ENCODE results near the gene TMEM258.

DNA sequence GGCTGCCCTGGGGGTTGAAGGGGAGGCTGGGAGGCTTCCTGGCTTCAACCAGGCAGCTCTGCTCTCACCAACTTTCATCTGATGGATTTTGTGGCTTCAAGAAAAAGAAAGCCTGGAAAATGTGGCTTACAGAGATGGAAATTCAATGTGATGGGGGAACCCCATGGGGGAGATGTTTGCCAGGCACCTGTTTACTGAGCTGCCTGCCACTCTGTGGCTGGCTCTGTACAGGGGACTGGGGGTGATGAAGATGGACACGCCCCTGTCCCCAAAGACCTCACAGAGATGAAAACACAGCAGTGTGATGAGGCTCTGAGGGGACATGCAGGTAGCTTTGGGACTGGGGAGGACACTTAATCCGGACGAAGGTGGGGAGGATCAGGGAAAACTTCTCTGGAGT is 10.1 kb downstream of the TMEM258 start:
- TF ChIP-seq, protein P1, sequence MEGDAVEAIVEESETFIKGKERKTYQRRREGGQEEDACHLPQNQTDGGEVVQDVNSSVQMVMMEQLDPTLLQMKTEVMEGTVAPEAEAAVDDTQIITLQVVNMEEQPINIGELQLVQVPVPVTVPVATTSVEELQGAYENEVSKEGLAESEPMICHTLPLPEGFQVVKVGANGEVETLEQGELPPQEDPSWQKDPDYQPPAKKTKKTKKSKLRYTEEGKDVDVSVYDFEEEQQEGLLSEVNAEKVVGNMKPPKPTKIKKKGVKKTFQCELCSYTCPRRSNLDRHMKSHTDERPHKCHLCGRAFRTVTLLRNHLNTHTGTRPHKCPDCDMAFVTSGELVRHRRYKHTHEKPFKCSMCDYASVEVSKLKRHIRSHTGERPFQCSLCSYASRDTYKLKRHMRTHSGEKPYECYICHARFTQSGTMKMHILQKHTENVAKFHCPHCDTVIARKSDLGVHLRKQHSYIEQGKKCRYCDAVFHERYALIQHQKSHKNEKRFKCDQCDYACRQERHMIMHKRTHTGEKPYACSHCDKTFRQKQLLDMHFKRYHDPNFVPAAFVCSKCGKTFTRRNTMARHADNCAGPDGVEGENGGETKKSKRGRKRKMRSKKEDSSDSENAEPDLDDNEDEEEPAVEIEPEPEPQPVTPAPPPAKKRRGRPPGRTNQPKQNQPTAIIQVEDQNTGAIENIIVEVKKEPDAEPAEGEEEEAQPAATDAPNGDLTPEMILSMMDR (conservative IDR thresholded peaks at IDR 0.05; ENCODE audit: low read depth in 2 of 2) = no peak
- TF ChIP-seq POLR2AphosphoS5 (IDR thresholded peaks at IDR 0.05; ENCODE audit: low read depth) = no peak
- TF ChIP-seq CREB1 (CRISPR knock-in tag; IDR thresholded peaks at IDR 0.05; ENCODE audit: low read depth) = no peak
- TF ChIP-seq, protein P2, sequence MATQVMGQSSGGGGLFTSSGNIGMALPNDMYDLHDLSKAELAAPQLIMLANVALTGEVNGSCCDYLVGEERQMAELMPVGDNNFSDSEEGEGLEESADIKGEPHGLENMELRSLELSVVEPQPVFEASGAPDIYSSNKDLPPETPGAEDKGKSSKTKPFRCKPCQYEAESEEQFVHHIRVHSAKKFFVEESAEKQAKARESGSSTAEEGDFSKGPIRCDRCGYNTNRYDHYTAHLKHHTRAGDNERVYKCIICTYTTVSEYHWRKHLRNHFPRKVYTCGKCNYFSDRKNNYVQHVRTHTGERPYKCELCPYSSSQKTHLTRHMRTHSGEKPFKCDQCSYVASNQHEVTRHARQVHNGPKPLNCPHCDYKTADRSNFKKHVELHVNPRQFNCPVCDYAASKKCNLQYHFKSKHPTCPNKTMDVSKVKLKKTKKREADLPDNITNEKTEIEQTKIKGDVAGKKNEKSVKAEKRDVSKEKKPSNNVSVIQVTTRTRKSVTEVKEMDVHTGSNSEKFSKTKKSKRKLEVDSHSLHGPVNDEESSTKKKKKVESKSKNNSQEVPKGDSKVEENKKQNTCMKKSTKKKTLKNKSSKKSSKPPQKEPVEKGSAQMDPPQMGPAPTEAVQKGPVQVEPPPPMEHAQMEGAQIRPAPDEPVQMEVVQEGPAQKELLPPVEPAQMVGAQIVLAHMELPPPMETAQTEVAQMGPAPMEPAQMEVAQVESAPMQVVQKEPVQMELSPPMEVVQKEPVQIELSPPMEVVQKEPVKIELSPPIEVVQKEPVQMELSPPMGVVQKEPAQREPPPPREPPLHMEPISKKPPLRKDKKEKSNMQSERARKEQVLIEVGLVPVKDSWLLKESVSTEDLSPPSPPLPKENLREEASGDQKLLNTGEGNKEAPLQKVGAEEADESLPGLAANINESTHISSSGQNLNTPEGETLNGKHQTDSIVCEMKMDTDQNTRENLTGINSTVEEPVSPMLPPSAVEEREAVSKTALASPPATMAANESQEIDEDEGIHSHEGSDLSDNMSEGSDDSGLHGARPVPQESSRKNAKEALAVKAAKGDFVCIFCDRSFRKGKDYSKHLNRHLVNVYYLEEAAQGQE (IDR thresholded peaks at IDR 0.05; ENCODE audit: unreplicated experiment) = no peak
- no peak for TF ChIP-seq NANOG (IDR thresholded peaks at IDR 0.05; ENCODE audit: borderline replicate concordance)
- TF ChIP-seq STAT1 (IDR thresholded peaks at IDR 0.05; ENCODE audit: unreplicated experiment) = no peak
- no peak for TF ChIP-seq JUNB (IDR thresholded peaks at IDR 0.05; ENCODE audit: unreplicated experiment)
- no peak for TF ChIP-seq EZH2 (IDR thresholded peaks at IDR 0.05; ENCODE audit: low read depth, unreplicated experiment)
- TF ChIP-seq, protein P3, sequence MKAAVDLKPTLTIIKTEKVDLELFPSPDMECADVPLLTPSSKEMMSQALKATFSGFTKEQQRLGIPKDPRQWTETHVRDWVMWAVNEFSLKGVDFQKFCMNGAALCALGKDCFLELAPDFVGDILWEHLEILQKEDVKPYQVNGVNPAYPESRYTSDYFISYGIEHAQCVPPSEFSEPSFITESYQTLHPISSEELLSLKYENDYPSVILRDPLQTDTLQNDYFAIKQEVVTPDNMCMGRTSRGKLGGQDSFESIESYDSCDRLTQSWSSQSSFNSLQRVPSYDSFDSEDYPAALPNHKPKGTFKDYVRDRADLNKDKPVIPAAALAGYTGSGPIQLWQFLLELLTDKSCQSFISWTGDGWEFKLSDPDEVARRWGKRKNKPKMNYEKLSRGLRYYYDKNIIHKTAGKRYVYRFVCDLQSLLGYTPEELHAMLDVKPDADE (IDR thresholded peaks at IDR 0.05) = no peak
- no peak for TF ChIP-seq EZH2phosphoT487 (IDR thresholded peaks at IDR 0.05; ENCODE audit: unreplicated experiment)
- no peak for TF ChIP-seq ZNF114 (CRISPR knock-in tag; IDR thresholded peaks at IDR 0.05)
- TF ChIP-seq ZNF331 (CRISPR knock-in tag; IDR thresholded peaks at IDR 0.05; ENCODE audit: low read depth) = no peak

Data from GM23338 (cell line).